HG03354 (cell line): ENCODE measurements around the gene BRIP1.
"Not testable (repeated sequence)": the region's sequence is repeated elsewhere in the genome, so short reads cannot be mapped to it uniquely, and the experiment has no call there.

Experiments
- ATAC-seq: cut with Tn5 transposase; IDR thresholded peaks from one replicate; pipeline ENCODE4 v1.9.1; 2021; ENCODE audit warnings: mild to moderate bottlenecking; ENCODE audit not compliant: unreplicated experiment, poor library complexity, severe bottlenecking

The BRIP1 gene

DNA sequence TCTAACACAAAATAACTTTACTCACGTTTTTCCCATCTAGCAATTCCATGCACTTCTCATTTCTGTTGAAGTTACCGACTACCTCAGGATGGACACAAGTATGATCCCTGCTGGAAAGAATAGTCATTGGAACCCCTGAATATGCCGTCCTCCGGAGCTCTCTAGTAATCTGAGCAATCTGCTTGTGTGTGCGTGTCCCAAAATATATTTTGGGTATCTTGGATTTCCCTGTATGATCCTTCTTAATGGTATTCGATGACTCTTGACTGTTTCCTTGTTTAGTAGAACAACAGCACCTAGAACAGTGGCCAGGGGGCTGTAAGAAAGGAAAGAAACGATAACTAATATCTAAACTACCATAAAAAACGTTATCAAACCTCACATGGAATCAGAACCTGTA lies 54.9 kb downstream of the BRIP1 start:
- no peak for ATAC-seq

DNA sequence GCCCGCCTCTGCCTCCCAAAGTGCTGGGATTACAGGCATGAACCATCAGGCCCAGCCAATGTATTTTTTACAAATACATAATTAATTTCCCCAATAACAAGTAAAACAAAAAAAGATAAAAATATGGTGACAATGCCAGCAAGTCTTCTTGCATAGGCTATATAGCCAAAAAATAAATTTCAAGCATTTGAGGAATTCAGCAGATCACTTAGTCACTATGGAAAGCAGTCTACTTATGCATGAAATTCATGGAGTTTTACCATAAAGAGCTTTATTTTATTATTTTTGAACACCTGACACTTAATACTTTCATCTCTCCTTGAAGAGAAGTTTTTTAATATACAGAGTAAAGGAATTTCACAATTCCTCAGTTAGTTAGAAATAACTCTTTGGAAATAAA lies 56.4 kb downstream of the BRIP1 start:
- no peak for ATAC-seq

DNA sequence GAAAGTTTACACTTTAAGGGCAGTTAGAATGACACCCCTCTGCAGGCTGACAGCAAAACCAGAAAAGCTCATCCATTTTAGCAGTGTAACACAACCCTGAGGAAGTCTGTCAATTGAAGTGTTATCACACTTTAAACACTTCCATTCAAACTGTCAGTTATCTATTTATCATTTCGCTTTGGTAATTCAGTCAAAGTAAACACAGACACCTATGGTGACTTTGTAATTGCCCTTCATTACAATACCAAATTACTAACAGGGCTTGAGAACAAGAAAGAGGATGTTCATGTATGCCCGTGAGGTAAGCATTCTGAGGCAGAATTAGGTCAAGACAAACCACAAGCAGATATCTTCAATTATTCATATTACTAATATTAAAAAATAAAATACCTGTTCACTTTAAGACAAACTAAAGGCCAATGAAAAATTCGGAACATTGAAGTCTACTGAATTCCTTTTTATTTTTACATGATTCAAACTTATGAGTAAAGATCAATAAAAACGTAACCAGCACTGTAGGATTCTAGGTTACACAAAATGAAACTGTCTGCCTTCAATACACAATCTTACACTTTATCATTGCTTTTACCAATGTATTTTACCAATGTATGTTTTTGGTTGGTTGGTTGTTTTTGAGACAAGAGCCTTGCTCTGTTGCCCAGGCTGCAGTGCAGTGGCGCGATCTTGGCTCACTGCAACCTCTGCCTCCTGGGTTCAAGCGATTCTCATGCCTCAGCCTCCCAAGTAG lies 57.1 kb downstream of the BRIP1 start:
- no peak for ATAC-seq

DNA sequence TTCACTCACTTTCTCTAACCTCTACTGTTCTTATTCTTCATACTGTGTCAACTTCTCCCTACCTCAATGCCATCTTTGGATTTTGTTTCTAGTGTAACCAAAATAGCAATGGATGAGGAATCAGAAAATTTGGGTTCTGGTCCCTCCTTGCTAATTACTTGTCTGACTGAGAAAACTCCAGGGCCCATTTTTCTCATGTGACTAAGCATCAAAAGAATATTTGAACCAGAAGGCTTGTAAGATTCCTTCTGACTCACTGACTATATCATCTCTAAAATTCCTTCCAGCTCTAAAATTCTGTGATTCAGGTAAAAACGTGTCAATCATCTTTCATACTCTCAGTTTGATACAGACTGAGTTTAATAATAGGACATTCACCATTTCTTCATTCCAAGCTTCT lies 57.9 kb downstream of the BRIP1 start:
- no peak for ATAC-seq

DNA sequence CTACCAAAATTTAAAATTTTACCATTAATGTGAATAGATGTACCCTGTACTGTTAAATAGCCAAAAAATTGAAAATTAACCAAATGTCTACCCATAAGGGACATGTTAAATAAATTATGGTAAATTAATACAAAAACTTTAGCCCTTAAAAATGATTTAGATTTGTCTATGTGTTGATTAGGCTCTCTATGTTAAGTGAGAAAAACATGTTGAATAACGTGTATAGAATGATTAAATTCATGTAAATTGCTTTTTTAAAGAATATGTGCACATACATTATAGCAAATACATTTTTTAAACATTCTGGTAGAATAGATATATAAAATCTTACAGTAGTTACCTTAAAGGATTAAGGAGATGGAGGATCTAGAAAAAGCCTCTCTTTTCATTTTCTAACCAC lies 59.5 kb downstream of the BRIP1 start:
- ATAC-seq = no peak

DNA sequence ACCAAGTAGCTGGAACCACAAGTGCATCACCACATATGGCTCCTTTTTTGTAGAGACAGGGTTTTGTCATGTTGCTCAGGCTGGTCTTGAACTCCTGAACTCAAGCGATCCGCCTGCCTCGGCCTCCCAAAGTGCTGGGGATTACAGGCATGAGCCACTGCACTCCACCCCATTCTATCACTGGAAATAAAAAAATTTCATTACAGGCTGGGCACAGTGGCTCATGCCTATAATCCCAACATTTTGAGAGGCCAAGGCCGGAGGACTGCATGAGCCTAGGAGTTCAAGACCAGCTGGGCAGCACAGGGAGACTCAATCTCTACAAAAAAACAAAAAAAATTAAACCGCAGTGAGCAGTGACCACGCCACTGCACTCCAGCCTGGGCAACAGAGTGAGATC lies 60.1 kb downstream of the BRIP1 start:
- no peak for ATAC-seq

DNA sequence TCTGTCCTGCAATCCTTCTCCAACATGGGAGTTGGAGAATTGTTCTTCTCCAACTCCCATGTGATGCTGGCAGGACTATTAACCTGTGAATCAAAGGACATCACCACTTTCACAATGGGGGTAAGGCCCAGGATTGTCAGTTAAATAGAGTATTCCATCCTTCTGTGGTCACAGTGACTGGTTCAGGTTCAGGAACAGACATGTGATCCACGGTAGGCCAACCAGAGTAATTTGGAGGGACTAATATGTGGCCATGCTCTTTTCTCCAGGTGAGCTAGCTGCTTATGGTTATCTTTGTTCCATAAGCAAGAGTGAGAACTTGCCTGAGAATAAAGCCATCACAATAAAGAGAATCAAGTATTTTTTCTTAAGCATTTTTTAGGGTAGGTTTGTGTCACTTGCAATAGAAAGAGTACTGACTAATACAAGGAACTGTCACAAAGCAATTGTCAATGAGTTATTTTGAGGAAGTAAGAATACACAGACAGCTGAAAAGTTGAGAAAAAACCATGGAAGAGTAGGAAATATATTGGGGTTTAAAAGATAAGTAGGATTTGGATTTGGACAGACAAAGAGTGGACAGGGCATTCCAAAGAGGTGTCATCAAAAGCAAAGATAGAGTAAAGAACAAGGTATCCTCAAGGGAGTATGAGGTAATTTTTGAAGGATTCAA lies 63.4 kb downstream of the BRIP1 start:
- no peak for ATAC-seq

DNA sequence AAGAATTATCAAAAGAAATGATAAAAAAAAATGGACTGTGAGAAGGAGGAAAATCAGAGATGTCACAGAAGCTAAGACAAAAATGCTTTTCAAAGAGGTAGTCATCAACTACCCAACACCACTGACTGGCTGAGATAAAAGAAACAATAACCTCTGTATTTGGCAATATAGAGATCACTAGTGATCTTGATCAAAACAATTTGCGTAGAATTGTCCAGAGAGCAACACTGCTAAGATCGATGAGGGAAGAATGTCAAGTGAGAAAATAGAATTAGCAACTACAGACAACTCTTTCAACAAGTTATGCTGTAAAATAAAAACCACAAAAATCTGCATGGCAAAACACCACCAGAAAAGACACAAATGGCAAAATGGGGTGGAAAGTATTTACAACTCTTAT lies 66.0 kb downstream of the BRIP1 start:
- no peak for ATAC-seq

DNA sequence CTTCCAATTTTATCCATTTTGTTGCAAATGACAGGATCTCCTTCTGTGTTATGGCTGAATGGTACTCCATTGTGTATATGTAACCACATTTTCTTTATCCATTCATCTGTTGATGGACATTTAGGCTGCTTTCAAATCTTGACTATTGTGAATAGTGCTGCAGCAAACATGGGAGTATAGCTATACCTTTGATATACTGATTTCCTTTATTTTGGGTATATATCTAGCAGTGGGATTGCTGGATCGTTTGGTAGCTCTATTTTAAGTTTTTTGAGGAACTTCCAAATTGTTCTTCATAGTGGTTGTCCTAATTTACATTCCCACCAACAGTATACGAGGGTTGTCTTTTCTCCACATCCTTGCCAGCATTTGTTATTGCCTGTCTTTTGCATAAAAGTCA lies 67.8 kb downstream of the BRIP1 start:
- ATAC-seq = no peak

DNA sequence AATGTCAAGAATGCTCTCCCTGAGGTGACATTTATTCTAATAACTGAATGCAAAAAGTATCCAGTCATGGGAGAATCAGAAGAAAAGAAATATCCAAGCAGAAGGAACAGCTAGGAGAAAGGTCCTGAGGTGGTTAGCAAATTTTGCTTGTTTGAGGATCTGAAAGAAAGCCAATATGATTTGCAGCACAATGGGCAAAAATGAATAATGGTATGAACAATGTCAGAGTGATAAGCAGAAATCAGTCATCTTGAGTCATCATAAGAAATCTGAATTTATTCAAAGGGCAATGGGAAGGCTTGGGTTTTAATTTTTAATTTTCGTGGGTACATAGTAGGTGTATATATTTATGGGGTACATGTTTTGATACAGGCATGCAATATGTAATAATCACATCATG lies 68.5 kb downstream of the BRIP1 start:
- no peak for ATAC-seq

DNA sequence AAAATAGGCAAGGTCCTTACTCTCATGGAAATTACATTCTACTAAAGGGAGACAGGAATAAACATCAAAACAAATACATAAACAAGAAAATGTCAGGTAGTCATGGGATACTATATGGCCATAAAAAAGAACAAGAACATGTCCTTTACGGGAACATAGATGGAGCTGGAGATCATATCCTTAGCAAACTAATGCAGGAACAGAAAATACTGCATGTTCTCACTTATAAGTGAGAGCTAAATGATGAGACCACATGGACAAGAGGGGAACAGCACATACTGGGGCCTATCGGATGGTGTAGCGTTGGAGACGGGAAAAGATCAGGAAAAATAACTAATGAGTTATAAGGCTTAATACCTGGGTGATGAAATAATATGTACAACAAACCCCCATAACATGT lies 69.1 kb downstream of the BRIP1 start:
- no peak for ATAC-seq

DNA sequence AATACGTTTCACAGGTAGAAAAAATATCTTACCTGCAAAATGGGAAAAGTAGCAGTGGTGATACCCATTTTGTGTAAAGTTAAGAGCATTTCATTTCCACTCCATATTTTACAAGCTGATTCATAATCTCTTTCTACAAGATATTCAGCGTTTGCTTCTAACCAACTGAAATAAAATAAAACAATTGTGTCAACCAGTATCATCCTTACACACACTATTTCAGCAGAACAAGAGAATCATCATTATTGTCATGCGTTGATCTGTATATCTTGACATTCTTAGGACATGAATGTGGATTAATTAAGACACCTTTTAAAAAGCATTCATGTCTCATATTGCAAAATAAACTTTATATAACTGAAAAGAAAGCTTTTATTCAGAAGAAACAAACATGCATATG lies 69.8 kb downstream of the BRIP1 start:
- no peak for ATAC-seq

DNA sequence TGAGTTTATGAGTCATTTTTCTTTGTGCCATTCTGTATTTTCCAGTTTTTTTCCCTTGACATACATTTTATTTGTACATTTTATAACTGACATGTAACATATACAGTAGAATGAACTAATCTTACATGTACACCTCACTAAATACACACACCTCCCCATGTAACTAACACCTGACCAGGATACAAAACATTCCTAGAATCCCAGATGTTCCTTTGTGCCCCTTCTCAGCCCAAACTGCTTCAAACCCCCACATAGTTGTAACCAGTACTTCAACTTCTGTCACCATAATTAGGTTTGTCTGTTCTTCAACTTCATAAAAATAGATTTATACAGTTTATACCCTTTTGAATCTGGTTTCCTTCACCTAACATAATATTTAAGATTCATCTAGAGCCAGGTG lies 73.5 kb downstream of the BRIP1 start:
- no peak for ATAC-seq

DNA sequence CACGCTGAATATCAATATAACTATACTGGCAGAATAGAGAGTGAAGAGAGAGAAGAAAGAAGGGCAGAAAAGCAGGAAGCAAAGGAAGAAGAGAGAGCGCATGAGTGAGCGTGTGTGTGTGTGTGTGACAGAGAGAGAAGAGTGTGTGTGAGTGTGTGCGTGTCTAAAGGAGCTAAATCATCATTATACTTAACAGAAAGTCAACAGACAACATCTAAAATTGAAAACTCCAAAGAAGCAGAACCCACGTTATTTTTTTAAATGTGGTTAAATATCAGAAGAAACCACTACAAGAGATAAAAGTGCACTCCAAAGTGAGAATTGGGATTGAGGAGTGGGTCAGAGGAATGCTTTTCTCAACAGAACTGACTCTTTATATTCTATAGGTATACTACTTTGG lies 77.2 kb downstream of the BRIP1 start:
- ATAC-seq = no peak

DNA sequence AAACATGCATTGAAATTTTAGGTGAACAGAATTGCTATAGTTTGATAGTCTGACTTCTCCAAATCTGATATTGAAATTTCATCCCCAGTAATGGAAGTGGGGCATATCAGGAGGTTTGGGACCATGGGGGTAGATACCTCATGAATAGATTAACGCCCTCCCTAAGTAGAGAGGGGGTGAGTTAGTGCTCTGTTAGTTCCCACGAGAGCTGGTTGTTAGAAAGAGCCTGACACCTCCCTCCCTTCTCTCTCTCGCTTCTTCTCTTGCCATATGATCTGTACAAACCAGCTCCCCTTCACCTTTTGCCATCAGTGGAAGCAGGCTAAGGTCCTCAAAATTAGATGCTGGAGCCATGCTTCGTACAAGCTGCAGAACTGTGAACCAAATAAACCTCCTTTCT lies 78.8 kb downstream of the BRIP1 start:
- ATAC-seq = no peak

DNA sequence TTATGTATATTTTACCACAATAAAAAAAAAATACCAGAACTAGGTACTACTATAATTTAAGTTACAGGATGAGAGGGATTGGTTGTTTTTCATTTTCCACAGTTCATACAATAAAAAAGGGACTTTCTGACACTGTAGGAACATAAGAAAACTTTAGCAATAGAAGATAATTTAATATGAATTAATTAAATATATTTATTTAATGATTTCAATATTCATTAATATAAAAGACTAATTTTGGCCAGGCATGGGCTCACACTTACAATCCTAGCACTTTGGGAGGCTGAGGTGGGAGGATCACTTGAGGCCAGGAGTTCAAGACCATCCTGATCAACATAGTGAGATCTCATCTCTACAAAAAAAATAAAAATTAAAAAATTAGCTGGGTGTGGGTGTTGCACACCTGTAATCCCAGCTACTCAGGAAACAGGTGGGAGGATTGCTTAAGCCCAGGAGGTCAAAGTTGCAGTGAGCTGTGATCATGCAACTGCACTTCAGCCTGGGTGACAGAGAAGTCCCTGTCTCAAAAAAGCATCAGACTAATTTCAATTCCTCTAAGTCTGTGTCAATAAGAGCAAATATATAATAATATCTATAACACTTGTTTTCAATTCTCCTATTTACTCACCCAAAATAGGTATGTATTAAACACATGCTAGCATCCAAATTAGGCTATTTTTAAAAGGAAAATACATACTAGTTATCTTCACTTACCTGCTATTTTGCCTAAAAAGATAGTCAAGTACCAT lies 79.6 kb downstream of the BRIP1 start:
- ATAC-seq = no peak

DNA sequence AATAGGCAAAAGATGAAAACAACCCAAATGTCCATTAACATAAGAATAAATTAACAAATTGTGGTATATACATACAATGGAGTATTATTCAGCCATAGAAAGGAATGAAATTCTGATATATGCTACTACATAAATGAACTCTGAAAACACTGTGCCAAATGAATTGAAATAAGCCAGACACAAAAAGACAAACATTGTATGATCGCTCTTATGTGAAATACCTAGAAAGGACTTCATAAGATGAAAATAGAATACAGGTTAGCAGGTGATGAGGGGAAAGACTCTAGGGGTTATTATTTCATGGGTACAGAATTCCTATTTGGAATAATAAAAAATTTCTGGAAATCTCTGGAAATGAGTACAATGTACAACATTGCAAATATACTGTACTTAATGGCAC lies 80.2 kb downstream of the BRIP1 start:
- ATAC-seq = no peak

DNA sequence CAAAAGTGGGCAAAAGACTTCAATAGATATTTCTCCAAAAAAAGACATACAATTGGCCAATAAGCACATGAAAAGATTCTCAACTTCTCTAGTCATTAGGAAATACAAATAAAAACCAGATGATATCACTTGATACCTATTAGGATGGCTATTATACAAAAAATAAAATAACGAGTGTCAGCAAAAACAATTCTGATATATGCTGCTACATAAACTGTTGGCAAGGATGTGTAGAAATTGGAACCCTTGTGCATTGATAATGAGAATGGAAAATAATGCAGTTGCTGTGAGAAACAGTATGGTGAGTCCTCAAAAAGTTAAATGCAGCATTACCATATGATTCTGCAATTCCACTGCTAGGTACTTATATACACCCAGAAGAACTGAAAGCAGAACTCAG lies 80.6 kb downstream of the BRIP1 start:
- ATAC-seq = no peak

DNA sequence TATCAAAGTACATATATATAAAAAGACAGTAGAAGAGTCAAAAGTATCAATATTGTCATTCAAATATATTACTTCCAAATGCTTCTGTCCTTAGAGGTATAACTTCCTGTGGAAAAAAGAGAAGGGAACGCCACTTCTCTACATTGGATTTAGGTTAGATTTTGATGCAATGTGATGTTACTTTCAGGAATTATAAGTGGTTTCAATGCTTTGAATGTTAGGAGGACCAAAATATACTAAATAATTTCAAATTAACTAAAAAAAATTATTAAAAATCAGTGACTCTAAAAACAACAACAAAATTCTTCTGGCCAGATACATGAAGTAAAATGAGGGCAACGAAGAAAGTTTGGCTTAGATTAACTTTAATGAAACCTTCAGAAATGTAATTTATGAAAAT lies 88.0 kb downstream of the BRIP1 start:
- ATAC-seq = no peak

DNA sequence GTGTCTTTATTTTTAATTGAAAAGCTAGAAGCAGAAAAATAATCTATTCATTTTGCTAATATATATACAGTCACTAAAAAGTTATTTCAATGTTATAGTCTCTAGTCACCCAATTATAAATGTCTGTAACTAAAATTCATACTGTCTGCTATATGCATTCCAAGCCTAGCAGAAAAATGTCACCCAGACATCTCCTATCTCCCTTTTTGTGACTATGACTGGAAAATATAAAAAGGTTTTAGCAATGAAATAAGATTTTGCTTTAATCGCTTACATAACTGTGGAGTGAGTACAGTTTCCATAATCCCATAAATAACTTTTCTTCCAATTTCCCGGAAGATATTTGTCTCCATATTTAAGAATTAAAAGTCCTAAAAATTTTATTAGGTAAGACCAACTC lies 88.6 kb downstream of the BRIP1 start:
- no peak for ATAC-seq

DNA sequence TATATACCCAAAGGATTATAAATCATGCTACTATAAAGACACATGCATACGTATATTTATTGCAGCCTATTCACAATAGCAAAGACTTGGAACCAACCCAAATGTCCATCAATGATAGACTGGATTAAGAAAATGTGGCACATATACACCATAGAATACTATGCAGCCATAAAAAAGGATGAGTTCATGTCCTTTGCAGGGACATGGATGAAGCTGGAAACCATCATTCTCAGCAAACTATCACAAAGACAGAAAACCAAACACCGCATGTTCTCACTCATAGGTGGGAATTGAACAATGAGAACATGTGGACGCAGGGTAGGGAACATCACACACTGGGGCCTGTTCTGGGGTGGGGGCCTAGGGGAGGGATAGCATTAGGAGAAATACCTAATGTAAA lies 89.2 kb downstream of the BRIP1 start:
- not testable (repeated sequence) for ATAC-seq
